Naive thymus-derived CD4-positive, alpha-beta T cell (primary cell): ENCODE data around the gene FHIT. TPM values are rescaled to one million over a fixed set of nuclear protein-coding genes. Genes with fewer than 3 reads are reported as not detected.

Experiments used
- ATAC-seq: fragments of 150-1000 bp; cut with Tn5 transposase; 2 replicates; pipeline ENCODE4 v1.10.0; 2021; ENCODE audit warnings: mild to moderate bottlenecking, moderate library complexity
- CTCF ChIA-PET: fragments of 350-600 bp; sonication (Branson Sonifier 250); formaldehyde crosslinking; loops from one replicate; lab custom pipeline; 2021; ENCODE audit warnings: antibody characterized with exemption; lab: Charles Lee
- POLR2A ChIA-PET: fragments of 350-600 bp; sonication (Branson Sonifier 250); formaldehyde crosslinking; loops from one replicate; lab custom pipeline; 2021; ENCODE audit warnings: antibody characterized with exemption, inconsistent platforms; lab: Charles Lee
- DNase-seq, 9 donors: peaks; one replicate each; pipeline versions ENCODE4 v3.0.0 to v3.0.0-alpha.2; 2020 to 2022; ENCODE audit warnings: mixed read lengths in 1 of 9
- H3K27ac ChIP-seq: one replicate; pipeline ENCODE4 v1.7.0; 2013; ENCODE audit warnings: mild to moderate bottlenecking, low read depth, low read length, moderate library complexity
- H3K27me3 ChIP-seq, 2 donors: one replicate each; pipeline ENCODE4 v1.7.0; 2013; ENCODE audit warnings: low read length in 2 of 2, mild to moderate bottlenecking in 2 of 2, moderate library complexity in 2 of 2; ENCODE audit not compliant: control insufficient read depth in 2 of 2, insufficient read depth in 2 of 2
- H3K36me3 ChIP-seq, 3 experiments: 1 replicate in 2 of 3; 2 replicates in 1 of 3; pipeline ENCODE4 v1.7.0; 2013; ENCODE audit warnings: low read length in 3 of 3, mild to moderate bottlenecking in 3 of 3, moderate library complexity in 1 of 3; ENCODE audit not compliant: insufficient read depth in 3 of 3, control insufficient read depth in 2 of 3
- H3K4me1 ChIP-seq, 2 donors: one replicate each; pipeline ENCODE4 v1.7.0; 2013; ENCODE audit warnings: low read length in 2 of 2, mild to moderate bottlenecking in 2 of 2, moderate library complexity in 1 of 2; ENCODE audit not compliant: control insufficient read depth in 2 of 2, insufficient read depth in 2 of 2
- H3K4me3 ChIP-seq: 2 replicates; pipeline ENCODE4 v1.7.0; 2013; ENCODE audit warnings: mild to moderate bottlenecking, low read length
- H3K9me3 ChIP-seq, 3 experiments: 1 replicate in 2 of 3; 2 replicates in 1 of 3; pipeline ENCODE4 v1.7.0; 2013; ENCODE audit warnings: low read length in 3 of 3; ENCODE audit not compliant: control insufficient read depth in 2 of 3
- H3K27ac Mint-ChIP-seq, 9 donors: one replicate each; pipeline ENCODE4 v1.8.0; 2020 to 2022; ENCODE audit warnings: mixed read lengths in 9 of 9, mild to moderate bottlenecking in 8 of 9, moderate library complexity in 5 of 9, inconsistent platforms in 2 of 9
- H3K27me3 Mint-ChIP-seq, 5 donors: one replicate each; pipeline ENCODE4 v1.8.0; 2021 to 2022; ENCODE audit warnings: mixed read lengths in 5 of 5, mild to moderate bottlenecking in 1 of 5
- H3K36me3 Mint-ChIP-seq, 5 donors: one replicate each; pipeline ENCODE4 v1.8.0; 2020 to 2022; ENCODE audit warnings: mixed read lengths in 5 of 5, mild to moderate bottlenecking in 3 of 5, inconsistent platforms in 1 of 5
- H3K4me1 Mint-ChIP-seq, 7 donors: one replicate each; pipeline ENCODE4 v1.8.0; 2020 to 2022; ENCODE audit warnings: mixed read lengths in 7 of 7, mild to moderate bottlenecking in 3 of 7, inconsistent platforms in 1 of 7
- H3K4me3 Mint-ChIP-seq, 10 donors: one replicate each; pipeline ENCODE4 v1.8.0; 2020 to 2022; ENCODE audit warnings: mild to moderate bottlenecking in 10 of 10, mixed read lengths in 10 of 10, moderate library complexity in 6 of 10, inconsistent platforms in 2 of 10
- H3K9me3 Mint-ChIP-seq, 11 donors: one replicate each; pipeline ENCODE4 v1.8.0; 2020 to 2022; ENCODE audit warnings: mixed read lengths in 11 of 11, mild to moderate bottlenecking in 4 of 11, inconsistent platforms in 1 of 11, moderate library complexity in 1 of 11
- intact Hi-C, 2 donors: fragments of 100-400 bp; cut with micrococcal nuclease; formaldehyde crosslinking; loops; one replicate each; pipeline ENCODE4 v1.15.1; 2023
- polyA plus RNA-seq, 2 donors: library from polyadenylated mRNA; unstranded; fragments of 300-500 nt; fragmentation: Illumina TruSeq; gene quantifications; one replicate each; pipeline ENCODE4 v1.2.3, GENCODE V29; 2021
- total RNA-seq, 6 experiments: library from RNA in 5 of 6; stranded (reverse) in 5 of 6; gene quantifications; 1 replicate in 5 of 6; 2 replicates in 1 of 6; pipeline ENCODE4 v1.2.3 and lab custom pipeline; 2021 to 2026

Gene FHIT
- total and polyA plus RNA-seq, 7 experiments from 2014 or later, result 51.2 to 230 (median 152) TPM

DNA sequence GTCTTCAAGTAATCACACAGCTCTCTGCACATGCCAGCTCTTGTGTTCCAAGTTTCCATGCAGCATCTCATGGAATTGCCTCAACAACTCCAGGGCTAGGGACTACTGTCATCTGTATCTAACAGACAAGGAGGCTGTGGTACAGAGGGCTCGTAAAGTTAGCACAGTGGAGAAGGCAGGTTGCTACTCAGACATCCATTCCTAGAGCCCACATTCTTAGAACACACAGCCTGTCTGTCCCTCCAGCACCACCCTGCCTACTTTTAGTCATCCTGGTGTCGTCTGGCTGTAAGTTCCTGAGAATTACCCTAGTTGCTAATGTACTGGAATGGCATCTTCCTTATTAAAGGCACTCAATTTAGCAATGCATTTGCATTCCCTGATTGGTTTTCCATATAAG is 862.5 kb downstream of the FHIT start:
- Histone ChIP-seq H3K4me1 (no peaks in the 10 kb centered on the region), H3K27ac (no peak overlapping the region), H3K36me3 (no peaks in the 10 kb centered on the region), H3K9me3 (no peaks in the 10 kb centered on the region), H3K4me3 (no peak overlapping the region), H3K27me3 (no peaks in the 10 kb centered on the region)
- Mint-ChIP-seq H3K36me3 (peaks cover 0 to 3% (median 0%) of the 10 kb centered on the region in 5 donors), H3K27me3 (no peaks in the 10 kb centered on the region), H3K27ac (no peak overlapping the region), H3K9me3 (peaks cover 0 to 6% (median 0%) of the 10 kb centered on the region in 11 donors), H3K4me3 (no peak overlapping the region), H3K4me1 (peaks cover 0 to 4% (median 0%) of the 10 kb centered on the region in 7 donors)
- CTCF ChIA-PET, result no interaction called here
- DNase-seq (no peak), ATAC-seq (no peak)
- intact Hi-C loops, result no loop called here
- POLR2A ChIA-PET, result no interaction called here

DNA sequence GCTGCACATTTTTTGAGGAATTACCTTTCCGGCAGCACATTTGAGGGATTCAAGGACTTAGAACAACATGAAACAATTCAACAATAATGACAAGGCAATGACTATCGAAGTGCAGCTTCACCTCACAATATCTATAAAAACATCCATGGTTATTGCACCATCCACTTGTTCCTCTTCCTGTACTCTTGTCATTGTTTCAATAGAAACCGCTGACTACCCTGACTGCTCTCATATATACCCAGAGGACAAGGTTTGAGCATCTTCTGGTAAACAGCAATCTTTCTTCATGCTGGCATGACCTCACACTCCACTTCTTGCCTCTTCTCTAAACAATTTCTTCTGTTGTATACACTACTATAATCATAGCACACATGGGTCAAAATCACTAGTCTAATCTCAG is 864.9 kb downstream of the FHIT start:
- H3K9me3 ChIP-seq, result no peaks in the 10 kb centered on the region
- POLR2A ChIA-PET, result no interaction called here
- DNase-seq (no peak), ATAC-seq (peak; percentile 65)
- no peak overlapping the region for H3K27ac Mint-ChIP-seq
- intact Hi-C loops, result no loop called here
- H3K4me1 ChIP-seq, result no peaks in the 10 kb centered on the region
- H3K36me3 ChIP-seq, result no peaks in the 10 kb centered on the region
- no peak overlapping the region for H3K4me3 ChIP-seq
- peaks cover 0 to 4% (median 0%) of the 10 kb centered on the region in 7 donors for H3K4me1 Mint-ChIP-seq
- H3K27me3 ChIP-seq, result no peaks in the 10 kb centered on the region
- no peak overlapping the region for H3K4me3 Mint-ChIP-seq
- peaks cover 0 to 3% (median 0%) of the 10 kb centered on the region in 11 donors for H3K9me3 Mint-ChIP-seq
- H3K27me3 Mint-ChIP-seq, result no peaks in the 10 kb centered on the region
- H3K36me3 Mint-ChIP-seq, result peaks cover 0 to 3% (median 0%) of the 10 kb centered on the region in 5 donors
- no peak overlapping the region for H3K27ac ChIP-seq
- CTCF ChIA-PET, result no interaction called here

DNA sequence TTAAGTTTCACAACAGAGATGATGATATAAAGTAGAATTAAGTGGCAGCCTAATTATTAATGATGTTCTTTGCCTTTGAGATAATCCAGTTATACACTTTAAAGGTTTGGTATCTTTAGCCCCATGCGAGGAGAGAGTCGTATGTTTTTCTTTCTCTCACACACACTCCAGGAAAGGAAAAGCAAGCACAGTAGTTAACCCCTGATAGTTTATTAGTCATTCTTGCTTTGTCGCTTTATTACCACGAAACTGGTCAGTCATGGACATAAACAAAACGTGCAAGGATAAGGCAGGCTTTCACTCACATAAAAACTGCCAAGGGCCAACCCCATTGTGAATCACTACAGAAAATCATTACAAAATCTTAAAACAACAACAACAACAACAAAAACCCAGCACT is 866.9 kb downstream of the FHIT start:
- ChIA-PET POLR2A (no interaction called here), CTCF (no interaction called here)
- peaks cover 0 to 4% (median 0%) of the 10 kb centered on the region in 7 donors for H3K4me1 Mint-ChIP-seq
- H3K27ac ChIP-seq, result no peak overlapping the region
- peaks cover 0 to 3% (median 0%) of the 10 kb centered on the region in 5 donors for H3K36me3 Mint-ChIP-seq
- H3K4me3 Mint-ChIP-seq, result no peak overlapping the region
- H3K27me3 Mint-ChIP-seq, result no peaks in the 10 kb centered on the region
- H3K9me3 Mint-ChIP-seq, result peaks cover 0 to 6% (median 0%) of the 10 kb centered on the region in 11 donors
- no peaks in the 10 kb centered on the region for H3K27me3 ChIP-seq
- no peaks in the 10 kb centered on the region for H3K4me1 ChIP-seq
- H3K36me3 ChIP-seq, result no peaks in the 10 kb centered on the region
- no peak for ATAC-seq
- intact Hi-C loops, result no loop called here
- H3K27ac Mint-ChIP-seq, result peak overlapping the region in 2 of 9 donors; percentile 5 to 39
- no peak for DNase-seq
- H3K4me3 ChIP-seq, result no peak overlapping the region
- H3K9me3 ChIP-seq, result no peaks in the 10 kb centered on the region

DNA sequence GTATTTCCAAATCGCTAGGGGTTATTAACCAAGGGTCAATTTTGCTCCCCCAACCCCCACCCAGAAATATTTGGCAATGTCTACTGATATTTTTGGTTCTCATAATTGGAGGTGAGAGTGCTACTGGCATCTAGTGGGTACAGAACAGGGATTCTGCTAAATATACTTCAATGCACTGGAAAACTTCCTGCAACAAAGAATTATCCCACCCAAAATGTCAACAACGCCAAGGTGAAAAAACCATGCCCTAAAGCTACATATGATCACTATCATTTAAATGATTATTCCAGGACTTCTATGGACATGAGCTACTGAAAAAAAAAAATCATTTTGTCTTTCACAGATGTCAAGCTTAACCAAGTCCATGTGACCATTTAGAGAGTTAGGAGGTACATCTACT is 867.9 kb downstream of the FHIT start:
- Histone ChIP-seq H3K27ac (no peak overlapping the region), H3K4me3 (no peak overlapping the region), H3K9me3 (no peaks in the 10 kb centered on the region), H3K27me3 (no peaks in the 10 kb centered on the region), H3K36me3 (no peaks in the 10 kb centered on the region), H3K4me1 (no peaks in the 10 kb centered on the region)
- ChIA-PET CTCF (interaction anchor here (0.6 kb wide), 1 partner anchor 777 kb away, joined by 3 read pairs; no protein-coding TSS in a partner anchor), POLR2A (no interaction called here)
- Mint-ChIP-seq H3K27ac (no peak overlapping the region), H3K4me3 (no peak overlapping the region), H3K36me3 (peaks cover 0 to 3% (median 0%) of the 10 kb centered on the region in 5 donors), H3K27me3 (no peaks in the 10 kb centered on the region), H3K4me1 (peaks cover 0 to 2% (median 0%) of the 10 kb centered on the region in 7 donors), H3K9me3 (peaks cover 0 to 4% (median 0%) of the 10 kb centered on the region in 11 donors)
- DNase-seq, result no peak
- ATAC-seq, result no peak
- intact Hi-C loops, result no loop called here

DNA sequence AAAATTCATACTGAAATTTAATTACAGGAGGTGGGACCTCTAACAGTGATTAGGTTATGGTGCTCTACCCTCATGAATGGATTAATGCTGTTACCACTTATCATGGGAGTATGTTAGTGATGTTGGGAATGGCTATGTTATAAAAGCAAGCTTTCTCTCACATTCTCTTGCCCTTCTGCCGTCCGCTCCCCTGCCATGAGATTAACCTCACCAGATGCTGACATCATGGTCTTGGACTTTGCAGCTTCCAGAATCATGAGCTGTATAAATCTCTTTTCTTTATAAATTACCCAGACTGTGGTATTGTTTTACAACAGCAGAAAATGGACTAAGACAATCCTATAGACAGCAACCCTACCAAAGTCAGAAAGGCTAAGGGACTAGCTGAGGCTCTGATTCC is 884.8 kb downstream of the FHIT start:
- Histone ChIP-seq H3K9me3 (no peaks in the 10 kb centered on the region), H3K27ac (no peak overlapping the region), H3K36me3 (no peaks in the 10 kb centered on the region), H3K27me3 (no peaks in the 10 kb centered on the region), H3K4me3 (no peak overlapping the region), H3K4me1 (no peaks in the 10 kb centered on the region)
- Mint-ChIP-seq H3K36me3 (peaks cover 0 to 14% (median 5%) of the 10 kb centered on the region in 5 donors), H3K27ac (no peak overlapping the region), H3K27me3 (peaks cover 0 to 3% (median 0%) of the 10 kb centered on the region in 5 donors), H3K9me3 (peaks cover 0 to 13% (median 4%) of the 10 kb centered on the region in 11 donors), H3K4me3 (no peak overlapping the region), H3K4me1 (peaks cover 0 to 16% (median 0%) of the 10 kb centered on the region in 7 donors)
- ChIA-PET CTCF (no interaction called here), POLR2A (no interaction called here)
- intact Hi-C loops, result no loop called here
- no peak for DNase-seq
- ATAC-seq, result no peak

DNA sequence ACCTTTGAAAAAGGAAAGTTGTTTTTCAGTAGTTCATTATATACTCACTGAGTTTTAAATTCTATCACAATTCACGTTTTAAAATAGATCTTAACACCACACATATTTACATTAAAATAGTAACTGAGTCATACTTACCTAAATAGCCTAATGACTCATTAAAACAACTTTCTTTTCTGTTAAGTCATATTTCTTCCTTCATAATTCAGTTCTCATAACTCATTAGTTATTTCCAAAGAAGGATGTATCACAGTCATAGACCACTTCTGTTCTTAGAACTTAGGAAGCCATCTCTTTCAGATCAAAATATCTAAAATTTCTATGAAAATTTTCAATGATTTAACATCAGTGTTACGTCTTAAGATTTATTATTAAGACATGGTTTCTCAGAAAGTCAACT is 885.9 kb downstream of the FHIT start:
- Histone ChIP-seq H3K27me3 (no peaks in the 10 kb centered on the region), H3K4me1 (no peaks in the 10 kb centered on the region), H3K9me3 (no peaks in the 10 kb centered on the region), H3K36me3 (no peaks in the 10 kb centered on the region), H3K4me3 (no peak overlapping the region), H3K27ac (no peak overlapping the region)
- CTCF ChIA-PET, result no interaction called here
- POLR2A ChIA-PET, result interaction anchor here (0.6 kb wide), 1 partner anchor 81 kb away, joined by 3 read pairs; no protein-coding TSS in a partner anchor
- intact Hi-C loops, result no loop called here
- Mint-ChIP-seq H3K4me1 (peaks cover 0 to 16% (median 0%) of the 10 kb centered on the region in 7 donors), H3K27ac (no peak overlapping the region), H3K27me3 (peaks cover 0 to 3% (median 0%) of the 10 kb centered on the region in 5 donors), H3K9me3 (peaks cover 0 to 13% (median 4%) of the 10 kb centered on the region in 11 donors), H3K36me3 (peaks cover 0 to 11% (median 5%) of the 10 kb centered on the region in 5 donors), H3K4me3 (no peak overlapping the region)
- no peak for DNase-seq
- ATAC-seq, result no peak

DNA sequence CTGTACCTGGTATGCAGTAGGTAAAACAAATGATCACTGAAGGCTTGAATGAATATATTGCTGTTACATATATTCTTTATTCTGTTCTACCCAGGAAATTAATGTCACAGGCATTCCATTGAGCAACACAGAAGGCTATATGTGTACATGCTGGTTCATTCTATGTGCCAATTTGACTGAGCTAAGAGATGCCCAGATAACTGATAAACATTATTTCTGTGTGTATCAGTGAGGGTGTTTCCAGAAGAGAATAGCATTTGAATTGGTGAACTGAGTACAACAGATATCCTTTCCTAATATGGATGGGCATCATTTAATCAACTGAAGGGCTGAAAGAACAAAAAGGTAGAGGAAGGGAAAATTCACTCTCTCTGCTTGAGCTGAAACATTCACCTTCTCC is 886.8 kb downstream of the FHIT start:
- CTCF ChIA-PET, result no interaction called here
- POLR2A ChIA-PET, result no interaction called here
- peaks cover 0 to 10% (median 2%) of the 10 kb centered on the region in 11 donors for H3K9me3 Mint-ChIP-seq
- ATAC-seq (peak; percentile 29), DNase-seq (no peak)
- no peaks in the 10 kb centered on the region for H3K27me3 ChIP-seq
- peaks cover 0 to 3% (median 0%) of the 10 kb centered on the region in 5 donors for H3K27me3 Mint-ChIP-seq
- no peak overlapping the region for H3K27ac Mint-ChIP-seq
- no peak overlapping the region for H3K4me3 ChIP-seq
- H3K4me1 ChIP-seq, result no peaks in the 10 kb centered on the region
- H3K4me3 Mint-ChIP-seq, result no peak overlapping the region
- H3K4me1 Mint-ChIP-seq, result peaks cover 0 to 16% (median 0%) of the 10 kb centered on the region in 7 donors
- no peaks in the 10 kb centered on the region for H3K9me3 ChIP-seq
- H3K36me3 ChIP-seq, result no peaks in the 10 kb centered on the region
- intact Hi-C loops, result no loop called here
- no peak overlapping the region for H3K27ac ChIP-seq
- peaks cover 0 to 10% (median 2%) of the 10 kb centered on the region in 5 donors for H3K36me3 Mint-ChIP-seq
